Astrocyte (in vitro differentiated cells and primary cell): Measurements from ENCODE around the gene MCTP1.

Experiments
- CTCF ChIP-seq: IDR thresholded peaks from 2 replicates; pipeline ENCODE4 v1.5.1; 2011; ENCODE audit warnings: low read depth, mild to moderate bottlenecking, inconsistent platforms, low read length, moderate library complexity; ENCODE audit not compliant: insufficient read depth
- EZH2 ChIP-seq: IDR thresholded peaks from 2 replicates; pipeline ENCODE4 v1.6.1; 2012; ENCODE audit warnings: mild to moderate bottlenecking, low read length, inconsistent platforms; ENCODE audit not compliant: insufficient read depth

GRCh38 chr5:94778299-94778698, 506.6 kb downstream of the MCTP1 start:
- no peak for TF ChIP-seq CTCF
- no peak for TF ChIP-seq EZH2
